ENCODE results near the gene NEK5. TPM values are rescaled to one million over a fixed set of nuclear protein-coding genes. Genes with fewer than 3 reads are reported as not detected.

NEK5 gene
- total and polyA plus RNA-seq, 4 donors = 3.0 to 7.6 (median 6.8) TPM

GRCh38 chr13:51998723-51999509, 130.0 kb downstream of the NEK5 start:
- Histone ChIP-seq H3K36me3 (ENCODE audit: control insufficient read depth, insufficient read depth, low read length) (peaks cover 2% of the 10 kb centered on the region), H3K27ac (ENCODE audit: low read depth, low read length) (no peak overlapping the region), H3K9me3 (ENCODE audit: control insufficient read depth, insufficient read depth, low read length) (no peaks in the 10 kb centered on the region), H3K4me3 (ENCODE audit: low read depth, low read length) (no peak overlapping the region), H3K27me3 (ENCODE audit: control insufficient read depth, insufficient read depth, low read length) (no peaks in the 10 kb centered on the region), H3K4me1 (ENCODE audit: control insufficient read depth, insufficient read depth, low read length) (peaks cover 24% of the 10 kb centered on the region)
- DNase-seq (ENCODE audit: low read depth in 4 of 6, low spot score in 6 of 6) = no peak
- WGBS (ENCODE audit: insufficient coverage) = 71% methylated on average over 3 of the region's 6 CpGs

GRCh38 chr13:51997641-51998330, 131.1 kb downstream of the NEK5 start:
- H3K4me1 ChIP-seq (ENCODE audit: control insufficient read depth, insufficient read depth, low read length) = peaks cover 24% of the 10 kb centered on the region
- DNase-seq (ENCODE audit: low read depth in 4 of 6, low spot score in 6 of 6) = no peak
- H3K27ac ChIP-seq (ENCODE audit: low read depth, low read length) = no peak overlapping the region
- no peaks in the 10 kb centered on the region for H3K9me3 ChIP-seq (ENCODE audit: control insufficient read depth, insufficient read depth, low read length)
- H3K36me3 ChIP-seq (ENCODE audit: control insufficient read depth, insufficient read depth, low read length) = no peaks in the 10 kb centered on the region
- WGBS (ENCODE audit: insufficient coverage) = 74% methylated on average over 6 of the region's 8 CpGs
- H3K27me3 ChIP-seq (ENCODE audit: control insufficient read depth, insufficient read depth, low read length) = no peaks in the 10 kb centered on the region
- no peak overlapping the region for H3K4me3 ChIP-seq (ENCODE audit: low read depth, low read length)

GRCh38 chr13:51997186-51997585, 131.7 kb downstream of the NEK5 start:
- Histone ChIP-seq H3K27ac (ENCODE audit: low read depth, low read length) (no peak overlapping the region), H3K4me1 (ENCODE audit: control insufficient read depth, insufficient read depth, low read length) (peaks cover 24% of the 10 kb centered on the region)
- WGBS (ENCODE audit: insufficient coverage) = no CpG with 5 or more reads among the region's 2 CpGs

GRCh38 chr13:51996641-51997040, 132.2 kb downstream of the NEK5 start:
- H3K4me3 ChIP-seq (ENCODE audit: low read depth, low read length) = no peak overlapping the region
- no peak overlapping the region for H3K27ac ChIP-seq (ENCODE audit: low read depth, low read length)
- no peaks in the 10 kb centered on the region for H3K36me3 ChIP-seq (ENCODE audit: control insufficient read depth, insufficient read depth, low read length)
- H3K9me3 ChIP-seq (ENCODE audit: control insufficient read depth, insufficient read depth, low read length) = no peaks in the 10 kb centered on the region
- DNase-seq (ENCODE audit: low read depth in 4 of 6, low spot score in 6 of 6) = no peak
- no peaks in the 10 kb centered on the region for H3K27me3 ChIP-seq (ENCODE audit: control insufficient read depth, insufficient read depth, low read length)
- peaks cover 24% of the 10 kb centered on the region for H3K4me1 ChIP-seq (ENCODE audit: control insufficient read depth, insufficient read depth, low read length)
- WGBS (ENCODE audit: insufficient coverage) = 88% methylated on average over 3 of the region's 4 CpGs

More at GRCh38 chr13:51997186-51997585, 131.7 kb downstream of the NEK5 start:
- Histone ChIP-seq H3K4me3 (ENCODE audit: low read depth, low read length) (no peak overlapping the region), H3K9me3 (ENCODE audit: control insufficient read depth, insufficient read depth, low read length) (no peaks in the 10 kb centered on the region), H3K36me3 (ENCODE audit: control insufficient read depth, insufficient read depth, low read length) (no peaks in the 10 kb centered on the region), H3K27me3 (ENCODE audit: control insufficient read depth, insufficient read depth, low read length) (no peaks in the 10 kb centered on the region)
- no peak for DNase-seq (ENCODE audit: low read depth in 4 of 6, low spot score in 6 of 6)

- H3K27ac ChIP-seq (ENCODE audit: low read depth, low read length) = peak overlapping the region; percentile 12
- no peaks in the 10 kb centered on the region for H3K36me3 ChIP-seq (ENCODE audit: control insufficient read depth, insufficient read depth, low read length)
- H3K27me3 ChIP-seq (ENCODE audit: control insufficient read depth, insufficient read depth, low read length) = no peaks in the 10 kb centered on the region
- no peak overlapping the region for H3K4me3 ChIP-seq (ENCODE audit: low read depth, low read length)
- 35% methylated on average over 6 of the region's 9 CpGs for WGBS (ENCODE audit: insufficient coverage)
- peaks cover 24% of the 10 kb centered on the region for H3K4me1 ChIP-seq (ENCODE audit: control insufficient read depth, insufficient read depth, low read length)
- no peaks in the 10 kb centered on the region for H3K9me3 ChIP-seq (ENCODE audit: control insufficient read depth, insufficient read depth, low read length)
- peak in 3 of 6 donors; percentile 30 to 84 (median 63) for DNase-seq (ENCODE audit: low read depth in 4 of 6, low spot score in 6 of 6)
Observed at GRCh38 chr13:51995677-51996551, 133.0 kb downstream of the NEK5 start.

- H3K36me3 ChIP-seq (ENCODE audit: control insufficient read depth, insufficient read depth, low read length) = no peaks in the 10 kb centered on the region
- no CpG with 5 or more reads among the region's 2 CpGs for WGBS (ENCODE audit: insufficient coverage)
Observed at GRCh38 chr13:51993713-51994112, 135.2 kb downstream of the NEK5 start.

GRCh38 chr13:51988988-51989618, 139.8 kb downstream of the NEK5 start:
- Histone ChIP-seq H3K4me1 (ENCODE audit: control insufficient read depth, insufficient read depth, low read length) (no peaks in the 10 kb centered on the region), H3K27me3 (ENCODE audit: control insufficient read depth, insufficient read depth, low read length) (no peaks in the 10 kb centered on the region), H3K9me3 (ENCODE audit: control insufficient read depth, insufficient read depth, low read length) (no peaks in the 10 kb centered on the region), H3K27ac (ENCODE audit: low read depth, low read length) (no peak overlapping the region), H3K4me3 (ENCODE audit: low read depth, low read length) (no peak overlapping the region), H3K36me3 (ENCODE audit: control insufficient read depth, insufficient read depth, low read length) (no peaks in the 10 kb centered on the region)
- DNase-seq (ENCODE audit: low read depth in 4 of 6, low spot score in 6 of 6) = no peak
- no CpG with 5 or more reads among the region's 3 CpGs for WGBS (ENCODE audit: insufficient coverage)

More at GRCh38 chr13:51993713-51994112, 135.2 kb downstream of the NEK5 start:
- no peak for DNase-seq (ENCODE audit: low read depth in 4 of 6, low spot score in 6 of 6)
- H3K27me3 ChIP-seq (ENCODE audit: control insufficient read depth, insufficient read depth, low read length) = no peaks in the 10 kb centered on the region
- H3K4me1 ChIP-seq (ENCODE audit: control insufficient read depth, insufficient read depth, low read length) = peaks cover 18% of the 10 kb centered on the region
- no peaks in the 10 kb centered on the region for H3K9me3 ChIP-seq (ENCODE audit: control insufficient read depth, insufficient read depth, low read length)
- no peak overlapping the region for H3K4me3 ChIP-seq (ENCODE audit: low read depth, low read length)
- no peak overlapping the region for H3K27ac ChIP-seq (ENCODE audit: low read depth, low read length)
